GM18861 (cell line): ENCODE data around the gene CEP162.
"Not testable (repeated sequence)": the region's sequence is repeated elsewhere in the genome, so short reads cannot be mapped to it uniquely, and the experiment has no call there.

Source experiments
- ATAC-seq: cut with Tn5 transposase; IDR thresholded peaks from one replicate; pipeline ENCODE4 v1.9.1; 2021; ENCODE audit not compliant: unreplicated experiment

CEP162 gene, protein sequence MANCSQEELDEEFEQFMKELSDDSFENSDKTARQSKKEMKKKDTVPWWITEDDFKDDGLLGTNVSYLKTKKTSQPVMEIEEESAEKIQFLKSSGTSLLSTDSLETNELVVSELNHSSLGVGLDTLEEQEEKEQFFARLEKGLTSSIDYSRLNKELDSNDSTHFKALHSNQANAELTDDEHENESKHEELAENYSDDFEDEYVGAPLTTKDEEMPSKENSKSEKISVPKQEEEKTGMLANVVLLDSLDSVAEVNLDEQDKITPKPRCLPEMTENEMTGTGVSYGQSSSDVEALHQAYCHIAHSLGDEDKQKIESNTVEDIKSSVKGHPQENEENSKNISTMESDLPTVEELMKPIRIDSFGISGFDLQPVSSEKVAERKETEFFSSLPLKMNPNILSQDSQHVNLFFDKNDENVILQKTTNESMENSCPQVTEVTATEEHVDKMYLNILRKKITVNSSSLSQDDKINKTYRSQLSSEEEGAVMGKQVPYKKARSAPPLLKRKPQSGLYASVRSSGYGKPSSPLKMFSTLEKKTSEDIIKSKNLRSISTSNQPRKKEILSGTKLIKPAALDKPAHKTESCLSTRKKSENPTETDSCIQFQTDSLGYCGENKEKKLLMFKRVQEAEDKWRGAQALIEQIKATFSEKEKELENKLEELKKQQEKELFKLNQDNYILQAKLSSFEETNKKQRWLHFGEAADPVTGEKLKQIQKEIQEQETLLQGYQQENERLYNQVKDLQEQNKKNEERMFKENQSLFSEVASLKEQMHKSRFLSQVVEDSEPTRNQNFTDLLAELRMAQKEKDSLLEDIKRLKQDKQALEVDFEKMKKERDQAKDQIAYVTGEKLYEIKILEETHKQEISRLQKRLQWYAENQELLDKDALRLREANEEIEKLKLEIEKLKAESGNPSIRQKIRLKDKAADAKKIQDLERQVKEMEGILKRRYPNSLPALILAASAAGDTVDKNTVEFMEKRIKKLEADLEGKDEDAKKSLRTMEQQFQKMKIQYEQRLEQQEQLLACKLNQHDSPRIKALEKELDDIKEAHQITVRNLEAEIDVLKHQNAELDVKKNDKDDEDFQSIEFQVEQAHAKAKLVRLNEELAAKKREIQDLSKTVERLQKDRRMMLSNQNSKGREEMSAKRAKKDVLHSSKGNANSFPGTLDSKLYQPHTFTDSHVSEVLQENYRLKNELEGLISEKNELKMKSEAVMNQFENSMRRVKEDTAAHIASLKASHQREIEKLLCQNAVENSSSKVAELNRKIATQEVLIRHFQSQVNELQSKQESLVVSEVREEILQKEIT (N-terminal part only)

DNA sequence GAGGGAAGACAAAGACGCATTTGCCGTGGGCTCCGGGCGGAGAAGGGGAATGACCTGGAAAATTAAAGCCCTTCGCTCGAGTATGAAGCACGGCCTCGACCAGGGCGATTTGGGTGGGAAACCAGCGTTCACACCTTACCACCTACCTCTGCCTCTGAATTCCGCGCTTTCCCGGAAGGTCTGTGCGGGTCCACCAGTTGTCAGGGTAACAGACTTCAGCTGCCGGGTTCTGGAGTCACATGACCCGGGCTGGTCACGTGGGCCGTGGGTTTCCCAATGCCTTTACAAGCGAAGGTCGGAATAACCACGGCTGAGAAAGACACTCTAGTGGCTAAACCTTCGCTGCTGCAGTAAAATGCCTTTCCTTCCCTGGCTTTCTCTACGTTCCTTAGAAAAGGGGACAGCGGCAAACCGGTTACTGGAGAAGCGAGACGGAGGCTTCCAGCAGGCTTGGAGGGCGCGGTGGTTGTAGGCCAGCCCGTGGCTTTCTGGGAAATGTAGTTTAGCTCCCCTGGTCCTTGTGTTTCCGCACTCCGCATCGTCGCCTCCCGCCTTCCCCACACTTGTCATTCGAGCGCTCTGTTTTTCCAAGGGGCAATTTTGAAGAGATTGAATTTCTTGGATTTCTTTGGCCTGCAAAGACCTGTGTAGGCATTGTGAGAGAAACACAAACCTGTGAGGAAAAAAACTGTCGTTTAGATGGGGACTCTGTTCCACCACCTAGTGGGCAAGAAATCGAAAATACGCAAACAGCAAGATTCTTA, at the start of gene CEP162:
Gene CEP162, minus strand, starts transcription at position 210 of the 764 bp plus-strand sequence. CDS start 1,250 bp downstream, outside the sequence.
- ATAC-seq: peak; percentile 95

DNA sequence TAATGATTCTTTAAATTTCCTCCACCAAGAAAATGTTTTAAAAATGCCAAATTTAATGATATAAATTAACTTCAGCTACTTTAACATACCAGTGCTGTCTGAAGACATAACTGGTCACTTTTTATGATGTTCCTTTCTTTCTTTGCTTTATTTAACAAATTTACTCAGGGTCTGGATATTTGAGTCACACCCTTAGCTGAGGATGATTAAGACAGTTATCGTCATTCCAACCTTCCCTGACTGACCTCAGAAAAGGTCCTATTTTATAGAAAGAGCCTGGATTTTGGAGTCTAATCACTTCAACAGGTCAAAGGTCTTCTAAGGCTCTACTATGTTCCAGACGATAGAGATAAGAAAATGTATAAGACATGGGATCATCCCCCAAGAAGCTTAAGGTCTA, 47.4 kb upstream of the CEP162 start:
- no peak for ATAC-seq

- ATAC-seq: no peak
These were observed 45.8 kb upstream of the CEP162 start for GRCh38 chr6:84273048-84273809.

GRCh38 chr6:84272298-84272697, 44.9 kb upstream of the CEP162 start:
- ATAC-seq: no peak

DNA sequence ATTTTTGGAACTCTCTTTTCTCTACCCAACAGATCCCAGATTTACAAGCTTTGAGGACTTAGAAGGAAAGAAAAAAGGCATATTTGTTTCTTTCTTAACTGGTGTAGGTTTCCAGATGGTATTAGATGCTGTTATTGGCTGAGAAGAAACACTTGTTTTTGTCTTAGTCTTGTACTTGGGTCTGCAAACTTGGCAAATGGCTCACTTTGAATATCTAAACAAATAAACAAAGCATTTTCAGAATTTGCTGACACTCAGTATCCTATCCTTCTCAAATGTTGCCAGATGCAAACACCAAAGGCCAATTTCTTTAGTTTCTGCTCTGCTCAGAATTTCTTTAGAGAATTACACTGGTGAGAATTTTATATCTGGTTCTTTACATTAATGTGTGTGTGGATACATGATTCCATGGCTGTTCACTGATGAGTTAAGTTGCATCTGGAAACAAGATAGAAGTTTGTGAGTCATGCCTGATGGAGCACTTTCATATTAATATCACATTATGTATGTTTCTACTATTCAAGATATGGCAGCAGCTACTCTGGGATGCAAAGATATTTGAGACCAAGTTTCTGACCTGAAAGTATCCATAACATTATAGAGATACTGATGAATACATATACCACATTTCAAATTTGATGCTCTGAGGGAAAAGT, 43.7 kb upstream of the CEP162 start:
- no peak for ATAC-seq

- no peak for ATAC-seq
These were observed 42.7 kb upstream of the CEP162 start for GRCh38 chr6:84269947-84270733.

DNA sequence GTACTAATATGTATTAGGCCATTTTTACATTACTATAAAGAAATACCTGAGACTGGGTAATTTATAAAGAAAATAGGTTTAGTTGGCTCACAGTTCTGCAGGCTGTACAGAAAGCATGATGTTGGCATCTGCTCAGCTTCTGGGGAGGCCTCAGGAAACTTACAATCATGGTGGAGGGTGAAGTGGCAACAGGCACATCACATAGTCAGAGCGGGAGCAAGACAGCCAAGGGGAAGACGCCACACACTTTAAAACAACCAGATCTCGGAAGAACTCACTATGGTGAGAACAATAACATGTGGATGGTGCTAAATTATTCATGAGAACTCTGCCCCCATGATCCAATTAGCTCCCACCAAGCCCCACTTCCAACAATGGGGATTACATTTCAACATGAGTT, 41.3 kb upstream of the CEP162 start:
- no peak for ATAC-seq

- no peak for ATAC-seq
These were observed 36.1 kb upstream of the CEP162 start for GRCh38 chr6:84263557-84263956.

DNA sequence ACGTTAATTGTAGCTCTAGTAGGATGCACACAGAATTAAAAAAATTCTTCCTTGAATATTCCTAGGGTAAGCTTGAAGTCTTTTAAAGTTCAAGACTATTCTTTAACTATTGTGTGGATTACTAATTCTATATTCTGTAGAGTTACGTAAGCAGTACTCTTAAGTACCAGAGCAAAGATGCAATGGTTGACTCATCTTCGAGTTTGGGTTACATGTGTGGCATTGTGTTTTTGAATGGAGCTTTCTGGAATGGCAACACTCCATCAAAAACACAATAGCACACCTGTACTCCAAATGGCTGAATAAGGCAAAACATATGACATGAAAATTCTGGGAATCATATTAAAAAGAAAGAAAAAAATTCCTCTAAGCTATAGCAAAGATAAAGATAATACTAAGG, 33.5 kb upstream of the CEP162 start:
- no peak for ATAC-seq

GRCh38 chr6:84260196-84260595, 32.8 kb upstream of the CEP162 start:
- ATAC-seq: no peak

- no peak for ATAC-seq
These were observed 31.4 kb upstream of the CEP162 start for GRCh38 chr6:84258866-84259265.

- no peak for ATAC-seq
These were observed 30.8 kb upstream of the CEP162 start for GRCh38 chr6:84258268-84258667.

- no peak for ATAC-seq
These were observed 28.2 kb upstream of the CEP162 start for GRCh38 chr6:84255641-84256040.

DNA sequence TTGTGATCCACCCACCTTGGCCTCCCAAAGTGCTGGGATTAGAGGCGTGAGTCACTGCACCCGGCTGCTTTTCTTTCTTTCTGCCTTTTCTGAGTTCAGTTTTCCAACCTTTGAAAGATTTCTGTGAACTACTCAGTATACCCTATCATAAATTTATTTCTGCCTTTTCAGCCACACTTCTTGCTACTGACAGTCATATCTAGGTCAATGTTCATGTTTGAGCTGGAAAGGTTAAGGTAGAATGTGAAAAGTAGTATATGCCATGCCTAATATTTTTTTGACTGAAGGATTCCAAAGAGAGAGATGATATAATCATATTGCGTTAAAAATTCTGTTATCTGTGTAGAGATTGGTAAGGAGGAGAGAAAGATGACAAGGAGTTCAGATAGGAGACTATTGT, 25.9 kb upstream of the CEP162 start:
- no peak for ATAC-seq

GRCh38 chr6:84251891-84252539, 24.6 kb upstream of the CEP162 start:
- ATAC-seq: no peak

GRCh38 chr6:84249724-84250123, 22.3 kb upstream of the CEP162 start:
- ATAC-seq: no peak

DNA sequence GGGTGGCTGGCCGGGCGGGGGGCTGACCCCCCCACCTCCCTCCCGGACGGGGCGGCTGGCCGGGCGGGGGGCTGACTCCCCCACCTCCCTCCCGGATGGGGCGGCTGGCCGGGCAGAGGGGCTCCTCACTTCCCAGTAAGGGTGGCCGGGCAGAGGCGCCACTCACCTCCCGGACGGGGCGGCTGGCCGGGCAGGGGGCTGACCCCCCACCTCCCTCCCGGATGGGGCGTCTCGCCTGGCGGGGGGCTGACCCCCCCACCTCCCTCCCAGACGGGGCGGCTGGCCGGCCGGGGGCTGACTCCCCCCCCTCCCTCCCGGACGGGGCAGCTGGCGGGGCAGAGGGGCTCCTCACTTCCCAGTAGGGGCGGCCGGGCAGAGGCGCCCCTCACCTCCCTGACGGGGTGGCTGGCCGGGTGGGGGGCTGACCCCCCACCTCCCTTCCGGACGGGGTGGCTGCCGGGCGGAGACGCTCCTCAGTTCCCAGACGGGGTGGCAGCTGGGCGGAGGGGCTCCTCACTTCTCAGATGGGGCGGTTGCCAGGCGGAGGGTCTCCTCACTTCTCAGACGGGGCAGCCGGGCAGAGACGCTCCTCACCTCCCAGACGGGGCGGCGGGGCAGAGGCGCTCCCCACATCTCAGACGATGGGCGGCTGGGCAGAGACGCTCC, 17.1 kb upstream of the CEP162 start:
- not testable (repeated sequence) for ATAC-seq
